HG03354 (cell line): Measurements from ENCODE around the gene LPCAT1.
"Not testable (repeated sequence)": the region's sequence is repeated elsewhere in the genome, so short reads cannot be mapped to it uniquely, and the experiment has no call there.

Experiments used
- ATAC-seq: cut with Tn5 transposase; IDR thresholded peaks from one replicate; pipeline ENCODE4 v1.9.1; 2021; ENCODE audit warnings: mild to moderate bottlenecking; ENCODE audit not compliant: unreplicated experiment, poor library complexity, severe bottlenecking

The LPCAT1 gene

DNA sequence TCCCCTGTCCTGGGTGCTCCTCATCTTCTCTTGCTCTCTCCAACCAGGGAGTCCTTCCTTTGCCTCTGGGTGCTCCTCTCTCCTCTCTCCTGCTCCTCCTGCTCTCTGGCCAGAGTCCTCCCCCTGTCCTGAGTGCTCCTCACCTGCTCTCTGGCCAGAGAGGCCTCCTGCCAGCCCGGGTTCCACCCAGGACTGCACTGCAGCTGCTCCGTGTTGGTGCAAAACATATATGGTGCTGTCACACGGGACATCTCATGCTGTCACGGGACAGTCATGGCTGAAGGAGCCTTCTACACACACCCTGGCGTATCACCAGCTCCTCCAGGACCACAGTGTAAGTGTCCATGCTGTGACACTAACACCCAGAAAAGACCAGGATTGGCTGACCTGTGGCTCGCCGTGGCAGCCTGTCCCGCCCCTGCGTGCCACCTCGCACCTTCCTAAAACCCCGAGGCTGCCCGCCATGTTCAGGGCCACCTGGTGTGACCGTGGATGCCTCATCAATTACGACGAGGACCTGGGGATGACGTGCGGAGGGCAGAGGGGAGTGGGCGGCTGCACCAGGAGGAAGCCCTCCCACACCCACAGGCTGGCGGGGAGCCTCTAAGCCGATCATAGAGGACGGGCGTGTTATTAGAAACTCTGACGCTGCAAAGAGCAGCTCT is 50.7 kb downstream of the LPCAT1 start:
- no peak for ATAC-seq

DNA sequence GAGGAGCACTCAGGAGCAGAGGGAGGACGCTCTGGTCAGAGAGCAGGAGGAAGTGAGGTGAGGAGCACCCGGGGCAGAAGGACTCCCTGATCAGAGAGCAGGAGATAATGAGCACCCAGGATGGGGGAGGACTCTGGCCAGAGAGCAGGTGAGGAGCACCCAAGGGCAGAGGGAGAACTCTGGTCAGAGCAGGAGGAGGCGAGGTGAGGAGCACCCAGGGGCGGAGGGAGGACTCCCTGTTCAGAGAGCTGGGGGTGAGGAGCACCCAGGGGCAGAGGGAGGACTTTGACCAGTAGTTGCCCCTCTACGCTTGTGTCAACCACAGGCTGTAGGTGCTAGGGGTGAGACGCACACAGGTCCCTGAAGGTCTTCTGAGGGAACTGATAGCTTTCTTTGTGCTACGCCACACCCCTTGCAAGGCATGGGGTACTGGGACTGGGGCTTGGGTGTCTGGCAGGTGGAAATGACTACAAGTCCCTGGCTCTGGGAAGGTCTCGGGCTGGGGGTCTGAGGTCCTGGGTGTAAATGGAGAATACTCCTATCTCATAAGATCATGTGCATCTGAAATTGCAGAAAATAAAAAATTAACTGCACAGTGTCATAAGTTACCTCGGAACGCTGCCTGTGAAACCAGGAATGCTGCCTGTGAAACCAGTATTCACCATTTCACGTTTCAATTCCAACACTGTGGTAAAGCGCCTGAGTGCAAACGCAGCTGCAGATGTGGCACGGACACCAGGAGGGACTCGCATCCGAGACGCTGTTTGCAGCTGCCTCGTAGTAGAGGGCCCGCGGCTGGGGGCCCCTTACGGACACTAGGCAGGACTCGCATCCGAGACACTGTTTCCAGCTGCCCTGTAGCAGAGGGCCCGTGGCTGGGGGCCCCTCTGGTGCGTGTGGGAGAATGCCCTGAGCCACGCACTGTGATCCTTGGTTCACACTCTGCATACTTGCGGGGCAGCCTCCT is 51.5 kb downstream of the LPCAT1 start:
- no peak for ATAC-seq

- ATAC-seq = no peak
These were observed 52.4 kb downstream of the LPCAT1 start for GRCh38 chr5:1471240-1471853.

- ATAC-seq = no peak
These were observed 53.0 kb downstream of the LPCAT1 start for GRCh38 chr5:1470762-1471211.

DNA sequence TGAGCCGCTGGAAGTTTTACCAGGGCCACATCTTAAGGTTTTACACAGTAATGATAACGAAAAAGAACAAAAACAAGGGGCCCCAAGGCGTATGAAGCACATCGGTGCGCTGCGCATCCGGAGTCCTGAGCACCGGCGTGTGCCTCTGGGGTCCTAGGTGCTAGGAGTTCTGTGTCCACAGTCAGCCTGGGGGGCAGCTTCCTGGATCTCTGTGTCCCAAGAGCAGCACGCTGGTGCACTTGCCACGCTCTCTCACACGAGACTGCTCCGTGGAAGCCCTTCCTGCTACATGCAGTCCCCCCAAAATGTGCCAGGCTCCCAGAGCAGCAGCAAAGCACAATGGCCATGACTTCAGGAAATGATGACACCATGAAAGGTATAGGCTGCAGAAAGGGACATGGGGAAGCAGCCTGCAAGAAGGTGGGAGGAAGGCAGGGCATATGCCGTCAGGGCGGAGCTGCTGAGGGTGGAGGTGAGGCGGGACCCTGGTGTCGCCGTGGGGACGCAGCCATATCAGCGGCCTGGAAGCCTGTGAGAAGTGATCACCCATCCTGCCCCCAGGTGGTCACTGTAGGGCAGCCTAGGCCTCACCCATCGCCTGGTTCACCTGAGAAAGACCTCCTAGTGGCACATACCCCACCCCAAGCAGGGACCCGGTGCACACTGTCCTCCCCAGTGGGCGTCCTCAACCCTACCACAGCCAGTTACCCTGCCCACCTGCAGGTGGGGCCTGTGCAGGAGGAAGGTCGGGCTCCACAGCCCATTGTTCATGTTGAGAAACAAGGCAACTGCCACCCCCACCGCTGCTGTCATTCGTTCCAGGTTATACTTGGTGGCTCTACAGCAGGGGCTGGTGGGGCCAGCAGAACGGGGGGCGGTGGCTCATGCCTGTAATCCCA is 54.9 kb downstream of the LPCAT1 start:
- ATAC-seq = no peak

GRCh38 chr5:1468247-1468612 is 55.5 kb downstream of the LPCAT1 start:
- no peak for ATAC-seq

- ATAC-seq = no peak
These were observed 56.2 kb downstream of the LPCAT1 start for GRCh38 chr5:1467341-1468246.

DNA sequence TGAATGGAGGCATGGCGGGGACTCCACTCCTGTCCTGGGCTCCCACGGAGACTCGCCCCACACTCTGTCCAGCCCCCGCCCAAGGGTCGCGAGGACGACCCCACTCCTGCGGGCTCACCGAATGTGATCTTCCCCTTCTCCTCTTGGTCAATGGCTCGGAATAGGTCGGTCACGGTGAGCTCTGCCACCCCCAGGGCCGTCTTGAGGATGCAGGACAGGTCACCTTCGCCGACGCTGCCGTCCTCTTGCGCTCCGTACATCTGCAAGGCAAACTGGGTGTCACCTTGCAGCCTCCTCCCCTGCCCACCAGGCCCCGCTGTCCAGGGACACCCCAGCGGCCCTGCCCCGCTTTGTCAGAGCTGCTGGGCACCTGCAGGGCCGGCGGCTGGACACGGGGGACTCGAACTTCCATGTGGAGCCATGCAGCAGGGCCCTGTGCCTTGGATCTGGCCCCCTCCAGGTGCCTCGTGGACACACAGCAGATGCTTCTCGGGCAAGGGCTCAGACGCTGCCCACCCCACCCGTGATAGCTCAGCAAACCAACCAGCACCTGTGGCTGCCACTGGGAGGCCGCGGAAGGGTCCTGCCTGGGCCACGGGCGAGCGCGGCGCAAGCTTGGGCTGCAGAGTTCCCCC is 57.0 kb downstream of the LPCAT1 start:
- ATAC-seq = no peak

DNA sequence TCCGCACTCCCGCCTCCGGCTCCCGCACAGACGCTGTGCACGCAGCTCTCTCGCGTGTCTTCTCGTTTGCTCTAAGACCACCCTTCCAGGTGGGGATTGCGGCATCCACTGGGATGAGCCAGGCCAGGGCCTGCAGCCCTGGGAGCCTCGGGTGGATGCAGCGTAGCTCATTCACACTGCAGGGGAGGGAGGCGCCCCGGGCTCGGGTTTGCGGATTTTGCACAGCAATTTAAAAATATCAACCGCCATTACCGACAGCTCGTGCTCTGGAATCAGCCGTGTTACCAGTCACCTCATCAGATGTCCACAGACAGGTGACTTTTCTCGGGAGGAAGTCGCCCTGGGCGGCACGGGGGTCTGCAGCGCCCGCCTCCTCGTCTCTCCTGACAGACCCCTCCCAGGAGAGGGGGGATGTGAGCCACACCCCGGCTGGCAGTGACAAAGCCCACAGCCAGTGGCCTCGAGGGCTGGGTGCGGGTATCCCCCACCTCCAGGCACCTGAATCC is 57.7 kb downstream of the LPCAT1 start:
- no peak for ATAC-seq

DNA sequence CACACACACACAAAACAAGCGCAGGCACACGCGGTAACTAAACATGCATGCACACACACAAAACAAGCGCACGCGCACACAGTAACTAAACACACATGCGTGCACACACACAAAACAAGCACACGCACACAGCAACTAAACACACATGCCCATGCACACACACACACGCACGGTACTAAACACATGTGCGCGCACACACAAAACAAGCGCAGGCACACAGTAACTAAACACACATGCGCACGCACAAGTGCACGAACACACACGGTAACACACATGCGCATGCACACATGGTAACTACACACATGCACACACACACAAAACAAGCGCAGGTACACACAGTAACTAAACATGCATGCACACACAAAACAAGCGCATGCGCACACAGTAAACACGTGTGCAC is 58.6 kb downstream of the LPCAT1 start:
- ATAC-seq = no peak

- ATAC-seq = no peak
These were observed 59.2 kb downstream of the LPCAT1 start for GRCh38 chr5:1464511-1464910.

DNA sequence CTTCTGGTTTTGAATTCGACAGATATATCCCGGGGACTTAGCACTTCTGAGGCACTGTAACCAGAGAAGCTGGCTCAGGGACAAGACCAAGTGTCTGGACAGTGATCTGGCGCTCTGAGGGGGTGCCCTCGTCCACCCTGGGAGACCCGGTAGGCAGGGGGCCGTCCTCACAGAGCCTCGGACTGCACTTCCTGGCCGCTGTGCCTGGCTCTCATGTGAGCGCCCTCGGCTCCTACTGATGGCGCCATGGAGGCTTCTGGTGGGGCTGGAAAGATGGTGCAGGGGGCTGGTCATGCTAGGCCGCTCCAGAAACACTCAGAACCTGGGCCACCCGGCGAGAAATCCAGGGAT is 59.7 kb downstream of the LPCAT1 start:
- no peak for ATAC-seq

DNA sequence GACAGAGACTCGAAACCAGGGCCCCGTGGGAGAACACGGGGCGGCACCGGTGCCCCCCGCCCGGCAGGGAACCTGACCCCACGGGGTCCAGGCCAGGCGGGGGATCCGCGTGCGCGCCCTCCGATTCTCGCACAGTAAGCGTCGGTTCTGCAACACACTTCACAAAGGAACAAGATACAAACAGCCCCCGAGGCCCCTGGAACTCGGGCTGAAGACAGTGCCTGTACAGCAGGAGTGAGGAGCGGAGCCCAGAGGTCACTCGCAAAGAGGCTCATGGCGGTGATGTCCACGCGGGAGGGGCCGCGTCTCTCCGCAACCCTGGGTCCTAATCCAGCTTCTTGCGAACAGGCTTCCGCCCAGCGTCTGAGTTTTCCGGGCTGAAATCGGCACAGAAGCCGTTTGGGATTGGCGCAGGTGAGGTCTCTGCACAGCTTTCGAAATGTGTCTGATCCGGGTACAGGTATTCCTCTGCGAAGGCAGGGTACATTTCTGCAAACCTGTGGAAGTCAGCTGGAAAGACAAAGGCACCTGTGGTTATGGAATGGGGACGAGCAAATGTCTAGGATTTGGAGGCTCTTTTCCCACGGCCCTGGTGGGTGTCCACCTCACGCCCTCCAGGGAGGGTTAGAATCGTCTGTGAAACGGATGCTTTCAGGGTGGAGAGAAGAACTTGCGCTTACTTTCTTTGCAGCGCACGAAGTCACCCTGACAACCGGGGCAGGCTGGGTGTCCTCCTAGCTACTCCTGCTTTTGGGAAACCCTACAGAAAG is 60.2 kb downstream of the LPCAT1 start:
- ATAC-seq = no peak

- ATAC-seq = no peak
These were observed 61.4 kb downstream of the LPCAT1 start for GRCh38 chr5:1462358-1462757.

GRCh38 chr5:1461396-1461795 is 62.4 kb downstream of the LPCAT1 start:
- ATAC-seq = no peak

DNA sequence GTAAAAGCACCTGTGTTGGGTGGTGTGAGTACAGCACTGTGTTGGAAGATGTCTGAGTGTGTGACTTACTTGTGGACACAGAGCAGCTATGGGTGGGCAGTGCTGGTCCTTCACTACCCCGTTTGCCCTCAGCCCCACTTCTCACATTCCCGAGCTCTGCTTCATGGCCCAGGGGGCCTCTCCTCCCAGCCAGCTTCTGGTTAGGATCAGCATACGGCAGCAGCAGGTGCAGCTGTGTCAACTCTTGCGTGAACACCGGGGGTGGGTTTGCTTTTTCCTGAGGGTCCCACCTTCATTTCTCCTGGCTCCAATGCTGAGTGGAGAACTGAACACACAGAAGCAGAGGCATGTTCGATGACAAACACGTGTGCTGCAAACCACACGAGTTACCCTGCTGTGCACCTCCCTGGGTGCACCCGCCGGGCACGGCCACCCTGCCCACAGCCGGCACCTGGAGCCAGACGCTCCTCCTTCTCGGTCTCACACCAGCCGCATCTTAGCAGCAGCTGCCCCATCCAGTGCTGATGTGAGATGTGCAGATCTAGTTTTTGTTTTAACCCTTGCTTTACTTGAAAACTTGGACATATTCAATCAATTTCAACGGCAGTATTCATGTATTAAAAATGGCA is 63.6 kb downstream of the LPCAT1 start:
- ATAC-seq = no peak

GRCh38 chr5:1459435-1459834 is 64.3 kb downstream of the LPCAT1 start:
- ATAC-seq = not testable (repeated sequence)
